BE2C (cell line): ENCODE data around the gene HYOU1.

Source experiments
- DNase-seq: peaks from one replicate; pipeline ENCODE4 v3.0.0-alpha.2; 2020
- H3K27me3 ChIP-seq: fragments of 250-450 bp; sonication (Bioruptor Pico); 2 replicates; pipeline ENCODE4 v1.5.1; 2020; ENCODE audit warnings: mild to moderate bottlenecking
- H3K36me3 ChIP-seq: fragments of 250-450 bp; sonication (Bioruptor Pico); 2 replicates; pipeline ENCODE4 v1.5.1; 2020; ENCODE audit warnings: mild to moderate bottlenecking
- H3K4me1 ChIP-seq: fragments of 250-450 bp; sonication (Bioruptor Pico); 2 replicates; pipeline ENCODE4 v1.5.1; 2020
- H3K4me3 ChIP-seq: 2 replicates; pipeline ENCODE4 v1.5.1; 2011; ENCODE audit warnings: low read depth, low read length
- H3K9me3 ChIP-seq: fragments of 250-450 bp; sonication (Bioruptor Pico); 2 replicates; pipeline ENCODE4 v1.5.1; 2020
- TF ChIP-seq, protein P1 (sequence below): IDR thresholded peaks from 2 replicates; pipeline ENCODE4 v1.5.1; 2012; ENCODE audit warnings: mild to moderate bottlenecking, low read depth, low read length

The HYOU1 gene

DNA sequence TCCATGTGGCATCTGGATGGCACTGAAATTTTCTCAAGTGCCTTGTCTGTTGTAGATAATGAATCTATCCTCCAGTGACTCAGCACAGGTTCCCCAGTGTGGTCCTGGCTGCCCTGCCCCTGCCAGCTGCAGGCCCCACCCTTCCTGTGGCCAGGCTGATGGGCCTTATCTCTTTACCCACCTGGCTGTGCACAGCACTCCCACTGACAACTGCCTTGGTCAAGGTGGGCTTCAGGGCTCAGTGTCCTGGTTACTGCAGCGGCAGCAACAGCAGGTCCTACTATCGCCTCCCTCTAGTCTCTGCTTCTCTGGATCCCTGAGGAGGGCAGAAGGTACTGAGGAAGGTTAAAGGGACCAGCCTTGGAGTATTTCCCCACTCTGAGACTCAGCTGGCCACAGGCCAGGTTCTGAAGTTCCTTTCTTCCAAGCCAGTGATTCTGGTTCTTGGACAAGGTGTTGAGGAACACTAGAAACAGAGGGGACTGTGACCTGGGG is 30.8 kb upstream of the HYOU1 start:
- Histone ChIP-seq H3K4me3 (no peak overlapping the region), H3K9me3 (no peaks in the 10 kb centered on the region), H3K27me3 (no peaks in the 10 kb centered on the region), H3K36me3 (peaks cover 14% of the 10 kb centered on the region), H3K4me1 (peaks cover 8% of the 10 kb centered on the region; the same call in 1 of the 2 replicates)
- no peak for DNase-seq
- TF ChIP-seq, protein P1, sequence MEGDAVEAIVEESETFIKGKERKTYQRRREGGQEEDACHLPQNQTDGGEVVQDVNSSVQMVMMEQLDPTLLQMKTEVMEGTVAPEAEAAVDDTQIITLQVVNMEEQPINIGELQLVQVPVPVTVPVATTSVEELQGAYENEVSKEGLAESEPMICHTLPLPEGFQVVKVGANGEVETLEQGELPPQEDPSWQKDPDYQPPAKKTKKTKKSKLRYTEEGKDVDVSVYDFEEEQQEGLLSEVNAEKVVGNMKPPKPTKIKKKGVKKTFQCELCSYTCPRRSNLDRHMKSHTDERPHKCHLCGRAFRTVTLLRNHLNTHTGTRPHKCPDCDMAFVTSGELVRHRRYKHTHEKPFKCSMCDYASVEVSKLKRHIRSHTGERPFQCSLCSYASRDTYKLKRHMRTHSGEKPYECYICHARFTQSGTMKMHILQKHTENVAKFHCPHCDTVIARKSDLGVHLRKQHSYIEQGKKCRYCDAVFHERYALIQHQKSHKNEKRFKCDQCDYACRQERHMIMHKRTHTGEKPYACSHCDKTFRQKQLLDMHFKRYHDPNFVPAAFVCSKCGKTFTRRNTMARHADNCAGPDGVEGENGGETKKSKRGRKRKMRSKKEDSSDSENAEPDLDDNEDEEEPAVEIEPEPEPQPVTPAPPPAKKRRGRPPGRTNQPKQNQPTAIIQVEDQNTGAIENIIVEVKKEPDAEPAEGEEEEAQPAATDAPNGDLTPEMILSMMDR = no peak

- no peaks in the 10 kb centered on the region for H3K9me3 ChIP-seq
- no peak for DNase-seq
- no peak overlapping the region for H3K4me3 ChIP-seq
- peaks cover 8% of the 10 kb centered on the region; the same call in 1 of the 2 replicates for H3K4me1 ChIP-seq
- peaks cover 7% of the 10 kb centered on the region for H3K36me3 ChIP-seq
- H3K27me3 ChIP-seq = no peaks in the 10 kb centered on the region
- TF ChIP-seq, protein P1 = no peak
These were observed 30.1 kb upstream of the HYOU1 start for GRCh38 chr11:119087123-119087522.

GRCh38 chr11:119085437-119085847 is 28.4 kb upstream of the HYOU1 start:
- Histone ChIP-seq H3K27me3 (no peaks in the 10 kb centered on the region), H3K36me3 (peaks cover 12% of the 10 kb centered on the region), H3K4me3 (peak overlapping the region; percentile 86), H3K4me1 (peaks cover 8% of the 10 kb centered on the region; the same call in 1 of the 2 replicates), H3K9me3 (no peaks in the 10 kb centered on the region)
- peak; percentile 33 for DNase-seq
- TF ChIP-seq, protein P1 = no peak

GRCh38 chr11:119084663-119085436 is 27.8 kb upstream of the HYOU1 start, which contains the start of gene HMBS:
TSS of gene HMBS (plus strand) at chr11:119084881. CDS start at chr11:119085034, 153 bp downstream.
- H3K27me3 ChIP-seq = no peaks in the 10 kb centered on the region
- peaks cover 12% of the 10 kb centered on the region for H3K36me3 ChIP-seq
- peak within 1 kb of the TSS; percentile 86 for H3K4me3 ChIP-seq
- no peaks in the 10 kb centered on the region for H3K9me3 ChIP-seq
- H3K4me1 ChIP-seq = peaks cover 8% of the 10 kb centered on the region; the same call in 1 of the 2 replicates
- TF ChIP-seq, protein P1 = no peak
- DNase-seq = peak; percentile 93

DNA sequence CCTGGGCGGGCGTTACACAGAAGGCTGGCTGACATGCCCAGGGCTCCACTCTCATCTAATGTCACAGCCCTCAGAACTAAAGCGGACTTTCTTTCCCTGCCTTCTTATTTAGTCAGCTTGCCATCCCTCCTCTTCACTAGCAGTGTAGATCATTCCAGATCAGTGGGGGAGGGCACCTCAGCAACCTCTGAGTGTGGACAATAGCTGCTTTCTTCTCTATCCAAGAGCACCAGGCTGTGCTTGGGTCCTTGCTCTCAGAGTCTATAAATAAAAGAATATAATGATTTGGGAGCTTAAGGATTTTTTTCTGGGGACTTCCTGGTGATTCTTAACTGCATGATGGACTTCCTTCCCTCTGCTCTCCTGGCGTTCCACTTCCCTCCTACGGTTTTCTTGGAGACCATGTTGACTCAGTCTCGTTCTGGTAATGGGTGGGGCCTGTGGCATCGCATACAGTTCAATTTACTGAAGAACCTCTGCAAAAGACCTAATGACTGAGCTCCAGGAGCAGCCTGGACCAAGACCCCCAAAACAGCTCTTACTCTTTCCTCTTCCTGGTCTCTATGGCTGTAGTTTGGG is 24.8 kb upstream of the HYOU1 start:
- no peaks in the 10 kb centered on the region for H3K4me1 ChIP-seq
- peaks cover 38% of the 10 kb centered on the region for H3K36me3 ChIP-seq
- no peak for DNase-seq
- TF ChIP-seq, protein P1 = no peak
- H3K9me3 ChIP-seq = no peaks in the 10 kb centered on the region
- no peak overlapping the region for H3K4me3 ChIP-seq
- H3K27me3 ChIP-seq = no peaks in the 10 kb centered on the region
